IPS-11a (cell line): Measurements from ENCODE around the gene XKR7.
A peak's percentile ranks its signal among the peaks of the same experiment; 100 is the strongest.

Experiments
- H3K4me3 ChIP-seq: one replicate; pipeline ENCODE4 v1.5.1; 2013; ENCODE audit warnings: low read depth, low read length, control low read depth

The XKR7 gene

DNA sequence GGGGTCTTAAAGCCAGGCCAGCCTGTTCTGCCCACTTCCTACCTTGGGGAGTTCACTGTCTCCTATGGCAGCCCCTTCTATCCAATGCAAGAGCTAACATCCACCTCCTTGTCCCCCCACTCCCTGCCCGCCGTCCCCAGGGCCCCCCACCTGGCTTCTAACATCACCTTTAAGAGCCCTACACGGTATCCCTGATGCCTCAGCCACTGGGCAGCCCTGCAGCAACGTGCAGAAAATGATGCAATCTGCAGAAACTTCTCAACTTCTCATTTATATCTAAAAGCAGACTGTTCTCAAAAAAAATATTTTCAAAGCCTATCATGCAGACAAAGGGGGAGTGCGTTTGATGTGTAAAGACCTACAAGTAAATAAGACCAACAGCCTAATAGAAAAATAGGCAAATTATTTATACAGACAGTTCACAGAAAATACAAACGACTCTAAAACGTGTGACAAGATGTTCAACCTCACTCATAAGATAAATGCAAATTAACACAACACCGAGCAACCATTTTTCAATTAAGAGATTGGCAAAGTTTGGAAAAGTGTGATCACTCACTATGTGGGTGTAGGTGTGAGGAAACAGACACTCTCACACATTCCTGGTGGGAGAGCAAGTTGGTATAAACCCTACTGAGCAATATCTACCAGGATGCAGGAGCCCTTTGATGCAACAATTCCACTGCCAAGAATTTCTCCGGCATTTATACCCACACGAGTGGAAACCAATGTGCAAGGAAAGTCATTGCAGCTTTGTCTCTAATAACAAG is 69.0 kb downstream of the XKR7 start:
- no peak overlapping the region for H3K4me3 ChIP-seq

DNA sequence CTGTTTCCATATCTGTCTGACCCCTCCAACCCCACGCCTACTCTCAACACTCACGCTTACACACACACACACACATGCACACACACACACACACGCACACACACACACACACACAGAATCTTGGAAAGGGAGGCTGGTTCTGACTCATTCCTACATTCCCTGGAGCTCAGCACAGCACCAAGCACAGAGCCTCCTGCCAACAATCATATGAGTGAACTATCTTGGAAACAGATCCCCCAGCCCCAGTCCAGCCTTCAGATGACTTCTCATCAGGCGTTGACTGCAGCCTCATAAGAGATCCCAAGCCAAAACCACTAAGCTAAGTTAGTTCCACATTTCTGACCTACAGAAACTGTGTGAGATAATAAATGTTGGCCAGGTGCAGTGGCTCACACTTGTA is 70.0 kb downstream of the XKR7 start:
- no peak overlapping the region for H3K4me3 ChIP-seq

DNA sequence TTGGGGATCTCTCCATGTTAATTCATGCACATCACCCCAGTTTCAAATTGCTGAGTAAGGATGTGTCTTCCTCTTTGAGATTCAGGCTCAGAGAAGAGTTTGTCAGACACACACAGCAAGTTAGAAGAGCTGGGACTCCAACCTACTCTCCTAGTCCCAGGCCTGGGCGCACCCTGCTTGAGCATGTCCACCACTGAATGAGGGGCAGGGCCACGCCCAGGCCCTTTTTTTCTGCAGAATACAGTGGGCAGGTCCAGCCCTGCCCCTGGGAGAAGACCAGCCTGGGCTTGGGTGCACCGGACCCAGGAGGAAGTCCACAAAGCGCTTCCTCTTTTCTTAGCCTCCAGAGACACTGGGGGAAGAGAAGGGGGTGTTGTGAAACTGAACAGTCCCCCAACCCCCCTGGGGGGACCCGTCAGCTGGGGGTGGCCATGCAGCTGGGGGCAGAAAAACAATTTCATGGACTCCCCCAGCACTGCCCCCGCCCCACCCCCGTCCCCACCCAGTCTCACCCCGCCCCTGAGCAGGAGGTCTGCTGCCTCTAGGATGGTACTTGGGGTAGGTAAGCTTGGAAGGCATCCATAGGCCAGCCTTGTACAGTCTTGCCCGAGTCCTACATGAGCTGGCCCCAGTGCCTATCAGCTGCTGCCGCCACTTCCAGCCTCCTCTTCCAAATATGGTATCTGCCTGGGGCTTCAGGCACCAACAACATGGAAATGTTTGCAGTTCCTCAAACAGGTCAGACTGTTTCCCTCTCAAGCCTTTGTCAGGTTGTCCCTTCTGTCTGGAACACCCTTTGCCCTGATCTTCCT is 72.4 kb downstream of the XKR7 start:
- no peak overlapping the region for H3K4me3 ChIP-seq

DNA sequence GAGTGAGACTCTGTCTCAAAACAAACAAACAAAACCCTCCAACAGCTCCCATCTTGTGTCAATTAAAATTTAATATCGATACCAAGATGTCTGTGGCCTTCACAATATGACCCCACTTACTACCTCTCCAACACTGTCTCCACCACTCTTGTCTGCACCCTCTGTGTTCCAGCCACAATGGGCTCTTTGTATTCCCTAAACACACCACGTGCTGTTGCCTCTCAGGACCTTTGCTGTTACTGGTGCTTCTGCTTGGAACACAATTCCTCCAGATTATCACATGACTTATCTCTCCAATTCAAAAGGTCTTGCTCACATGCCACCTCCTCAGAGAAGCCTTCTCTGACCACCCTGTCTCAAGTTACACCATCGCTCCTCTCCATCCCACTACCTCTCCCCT is 78.0 kb downstream of the XKR7 start:
- H3K4me3 ChIP-seq = no peak overlapping the region

DNA sequence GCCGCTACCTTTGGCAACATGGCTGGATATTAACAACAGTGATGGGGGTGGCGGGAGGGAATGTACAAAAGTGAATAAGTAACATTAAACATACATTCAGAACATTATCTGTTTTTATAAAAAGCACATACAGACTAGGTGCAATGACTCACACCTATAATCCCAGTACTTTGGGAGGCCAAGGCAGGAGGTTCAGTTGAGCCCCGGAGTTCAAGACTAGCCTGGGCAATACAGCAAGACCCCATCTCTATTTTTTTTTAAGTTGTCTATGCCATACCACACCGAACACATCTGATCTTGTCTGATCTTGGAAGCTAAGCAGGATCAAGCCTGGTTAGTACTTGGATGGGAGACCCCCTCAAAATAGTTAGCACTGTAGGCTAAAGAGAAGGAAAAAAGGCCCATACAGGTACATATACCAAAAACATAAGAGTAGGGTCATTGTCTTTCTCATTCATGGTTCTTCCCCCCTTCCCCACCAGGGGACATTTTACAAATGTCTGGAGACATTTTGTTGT is 82.4 kb downstream of the XKR7 start:
- no peak overlapping the region for H3K4me3 ChIP-seq

DNA sequence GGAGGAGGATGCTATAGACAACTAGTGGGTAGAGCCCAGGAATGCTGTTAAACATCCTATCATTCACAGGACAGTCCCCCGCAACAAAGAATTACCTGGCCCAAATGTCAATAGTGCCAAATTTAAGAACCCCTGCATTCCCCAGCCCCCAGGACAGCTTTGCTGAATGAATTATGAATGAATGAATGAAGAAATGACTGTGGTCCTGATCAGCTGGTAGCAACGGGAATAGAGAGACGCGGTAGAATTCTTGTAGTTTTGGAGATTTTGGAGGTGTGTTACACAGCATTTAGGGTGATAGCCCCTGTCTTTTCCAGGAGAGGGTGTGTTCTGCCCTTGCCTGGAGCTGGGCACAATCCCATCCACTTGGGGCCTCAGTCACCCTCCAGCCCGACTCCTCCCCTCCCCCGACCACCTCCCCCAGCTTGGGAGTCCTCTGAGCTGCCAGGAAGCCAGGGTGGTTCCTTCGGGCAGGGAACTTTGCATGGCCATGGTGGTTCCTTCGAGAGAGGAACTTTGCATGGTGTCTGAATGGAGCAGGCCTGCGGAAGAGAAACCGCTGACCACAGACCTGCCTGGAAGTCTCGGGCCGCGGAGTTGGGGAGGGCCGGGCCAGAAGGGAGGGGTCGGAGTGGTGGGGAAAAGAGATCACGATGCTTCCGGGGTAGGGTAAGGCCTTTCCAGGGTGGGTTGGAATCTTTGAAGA is 83.1 kb downstream of the XKR7 start:
- no peak overlapping the region for H3K4me3 ChIP-seq

DNA sequence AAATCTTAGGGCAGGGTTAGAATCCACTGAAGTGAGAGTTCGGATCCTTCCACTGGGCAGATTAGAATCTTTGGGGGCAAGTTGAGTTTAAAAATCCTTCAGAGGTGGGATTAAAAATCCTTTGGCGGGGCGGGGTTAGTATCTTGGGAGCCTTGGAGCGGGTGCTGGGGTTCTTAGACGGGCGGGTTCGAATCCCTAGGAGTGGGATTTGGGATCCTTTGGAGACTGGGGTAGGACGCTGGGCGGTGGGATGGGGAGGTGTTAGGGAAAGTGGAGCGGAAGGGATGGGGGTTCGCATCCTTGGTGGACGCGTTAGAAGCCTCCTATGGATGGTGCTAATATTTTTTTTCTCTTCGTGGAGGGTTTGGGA is 83.8 kb downstream of the XKR7 start:
- peak overlapping the region; percentile 50 for H3K4me3 ChIP-seq

DNA sequence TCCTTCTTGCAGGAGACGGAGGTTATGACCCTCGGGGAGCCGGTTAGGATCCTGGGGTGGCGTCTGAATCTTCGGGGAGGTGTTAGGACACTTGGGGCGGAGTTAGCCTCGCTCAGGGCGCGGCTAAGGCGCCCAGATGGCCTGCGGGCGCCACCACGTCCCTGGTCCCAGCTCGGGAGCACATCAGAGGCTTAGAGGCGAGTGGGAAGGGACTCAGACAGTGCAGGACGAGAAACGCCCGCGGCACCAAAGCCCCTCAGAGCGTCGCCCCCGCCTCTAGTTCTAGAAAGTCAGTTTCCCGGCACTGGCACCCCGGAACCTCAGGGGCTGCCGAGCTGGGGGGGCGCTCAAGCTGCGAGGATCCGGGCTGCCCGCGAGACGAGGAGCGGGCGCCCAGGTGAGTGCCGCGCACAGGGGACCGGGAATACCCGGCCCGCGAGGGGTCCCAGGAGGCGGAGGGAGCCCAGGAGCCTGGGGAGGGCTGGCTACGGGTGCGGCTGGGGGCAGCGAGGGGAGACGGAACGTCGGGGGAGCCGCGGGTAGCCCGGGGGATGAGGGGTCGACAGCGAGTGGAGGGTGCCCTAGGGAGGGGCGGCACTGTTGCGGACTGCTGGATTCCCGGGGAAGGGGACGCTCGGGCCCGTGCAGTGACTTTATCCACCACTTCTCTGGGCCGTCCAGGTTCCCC is 84.3 kb downstream of the XKR7 start, which contains the start of gene HCK:
Gene HCK (plus strand): TSS at position 153 of the 688 bp plus-strand sequence.
- peak within 1 kb of the TSS; percentile 50 for H3K4me3 ChIP-seq

DNA sequence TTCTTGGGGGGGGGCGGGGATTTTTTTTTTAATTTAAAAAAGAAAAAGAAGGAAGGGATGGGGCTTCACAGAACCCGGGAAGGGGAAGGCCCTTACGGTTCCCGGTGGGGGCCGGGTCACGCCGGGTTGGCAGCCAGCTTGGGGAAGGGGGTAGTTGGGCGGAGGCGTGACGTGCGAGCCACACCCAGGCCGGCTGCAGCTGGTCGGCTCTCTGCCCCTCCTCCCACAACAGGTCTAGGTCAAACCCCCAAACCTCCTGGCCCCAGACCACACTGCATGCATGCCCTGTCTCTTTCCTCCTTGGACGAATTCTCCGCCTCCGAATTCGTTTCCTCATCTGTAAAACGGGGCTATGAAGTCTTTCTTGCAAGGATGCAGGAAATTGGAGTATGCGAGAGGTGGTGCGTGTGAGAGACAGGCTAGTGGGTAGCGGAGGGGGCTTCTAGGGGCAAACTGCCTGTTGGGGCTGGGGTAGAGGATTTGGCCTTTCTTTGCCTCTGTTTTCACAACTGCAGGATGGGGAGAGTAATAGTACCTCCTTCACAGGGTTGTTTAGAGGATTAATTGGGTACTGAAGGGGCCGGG is 84.9 kb downstream of the XKR7 start:
- peak overlapping the region; percentile 10 for H3K4me3 ChIP-seq
